ENCODE data around the gene CKS1B. TPM values are rescaled to one million over a fixed set of nuclear protein-coding genes. Genes with fewer than 3 reads are reported as not detected.

CKS1B gene
- total RNA-seq, 1 donor: 23.2 TPM

DNA sequence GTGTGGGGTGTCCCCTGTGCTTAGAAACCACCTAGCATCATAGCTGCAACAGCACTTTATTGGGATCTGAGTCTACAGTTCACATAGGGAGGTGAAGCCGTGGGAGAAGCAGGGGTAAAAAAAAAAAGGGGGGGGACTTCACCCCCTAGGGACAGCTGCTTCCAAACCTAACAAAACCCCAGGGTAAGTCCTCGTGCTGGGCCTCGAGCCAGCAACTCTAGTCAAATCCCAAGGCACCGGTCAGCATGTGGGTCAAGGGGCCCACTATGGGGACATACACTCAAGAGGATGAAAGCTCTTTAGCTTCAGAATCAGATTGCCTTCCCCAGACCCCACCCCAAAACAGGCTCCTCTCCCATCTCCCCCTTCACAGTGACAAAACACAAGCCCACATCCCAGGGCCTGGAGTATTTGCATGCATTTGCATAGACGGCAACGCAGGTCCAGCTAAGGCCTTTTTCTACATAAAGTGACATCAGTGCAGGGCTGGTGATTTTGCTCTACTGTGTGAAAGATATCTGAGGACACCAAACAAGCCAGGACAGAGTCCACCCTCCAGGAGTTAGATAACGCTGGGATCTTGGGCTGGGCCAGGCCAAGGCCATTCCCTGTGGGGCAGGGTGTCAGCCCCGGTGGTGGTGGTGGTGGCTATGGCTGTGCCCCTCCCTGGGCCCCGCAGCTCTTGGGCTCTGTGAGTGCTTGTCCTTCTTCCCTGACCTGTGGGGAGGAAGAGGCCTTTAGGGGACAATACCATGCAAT lies 29.9 kb upstream of the CKS1B start:
- Histone ChIP-seq H3K36me3 (ENCODE audit: insufficient read depth, low read length) (no peaks in the 10 kb centered on the region), H3K79me2 (ENCODE audit: insufficient read depth, low read length) (no peaks in the 10 kb centered on the region), H3K4me3 (ENCODE audit: insufficient read depth, low read length) (no peak overlapping the region), H3K4me1 (ENCODE audit: insufficient read depth, low read length) (no peaks in the 10 kb centered on the region), H3K27ac (ENCODE audit: low read depth, low read length) (no peak overlapping the region), H3K4me2 (ENCODE audit: insufficient read depth, low read length) (no peak overlapping the region), H2AFZ (ENCODE audit: low read length) (no peak overlapping the region), H3K9me3 (ENCODE audit: low read depth, low read length) (no peaks in the 10 kb centered on the region), H3K27me3 (ENCODE audit: insufficient read depth, low read length) (no peaks in the 10 kb centered on the region), H4K20me1 (ENCODE audit: insufficient read depth, low read length) (no peaks in the 10 kb centered on the region)
- peak; percentile 31 for DNase-seq (ENCODE audit: insufficient read length, low spot score, missing footprints)
- TF ChIP-seq, protein P1, sequence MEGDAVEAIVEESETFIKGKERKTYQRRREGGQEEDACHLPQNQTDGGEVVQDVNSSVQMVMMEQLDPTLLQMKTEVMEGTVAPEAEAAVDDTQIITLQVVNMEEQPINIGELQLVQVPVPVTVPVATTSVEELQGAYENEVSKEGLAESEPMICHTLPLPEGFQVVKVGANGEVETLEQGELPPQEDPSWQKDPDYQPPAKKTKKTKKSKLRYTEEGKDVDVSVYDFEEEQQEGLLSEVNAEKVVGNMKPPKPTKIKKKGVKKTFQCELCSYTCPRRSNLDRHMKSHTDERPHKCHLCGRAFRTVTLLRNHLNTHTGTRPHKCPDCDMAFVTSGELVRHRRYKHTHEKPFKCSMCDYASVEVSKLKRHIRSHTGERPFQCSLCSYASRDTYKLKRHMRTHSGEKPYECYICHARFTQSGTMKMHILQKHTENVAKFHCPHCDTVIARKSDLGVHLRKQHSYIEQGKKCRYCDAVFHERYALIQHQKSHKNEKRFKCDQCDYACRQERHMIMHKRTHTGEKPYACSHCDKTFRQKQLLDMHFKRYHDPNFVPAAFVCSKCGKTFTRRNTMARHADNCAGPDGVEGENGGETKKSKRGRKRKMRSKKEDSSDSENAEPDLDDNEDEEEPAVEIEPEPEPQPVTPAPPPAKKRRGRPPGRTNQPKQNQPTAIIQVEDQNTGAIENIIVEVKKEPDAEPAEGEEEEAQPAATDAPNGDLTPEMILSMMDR (IDR thresholded peaks at IDR 0.05; ENCODE audit: extremely low read depth, low read depth, low read length): no peak

DNA sequence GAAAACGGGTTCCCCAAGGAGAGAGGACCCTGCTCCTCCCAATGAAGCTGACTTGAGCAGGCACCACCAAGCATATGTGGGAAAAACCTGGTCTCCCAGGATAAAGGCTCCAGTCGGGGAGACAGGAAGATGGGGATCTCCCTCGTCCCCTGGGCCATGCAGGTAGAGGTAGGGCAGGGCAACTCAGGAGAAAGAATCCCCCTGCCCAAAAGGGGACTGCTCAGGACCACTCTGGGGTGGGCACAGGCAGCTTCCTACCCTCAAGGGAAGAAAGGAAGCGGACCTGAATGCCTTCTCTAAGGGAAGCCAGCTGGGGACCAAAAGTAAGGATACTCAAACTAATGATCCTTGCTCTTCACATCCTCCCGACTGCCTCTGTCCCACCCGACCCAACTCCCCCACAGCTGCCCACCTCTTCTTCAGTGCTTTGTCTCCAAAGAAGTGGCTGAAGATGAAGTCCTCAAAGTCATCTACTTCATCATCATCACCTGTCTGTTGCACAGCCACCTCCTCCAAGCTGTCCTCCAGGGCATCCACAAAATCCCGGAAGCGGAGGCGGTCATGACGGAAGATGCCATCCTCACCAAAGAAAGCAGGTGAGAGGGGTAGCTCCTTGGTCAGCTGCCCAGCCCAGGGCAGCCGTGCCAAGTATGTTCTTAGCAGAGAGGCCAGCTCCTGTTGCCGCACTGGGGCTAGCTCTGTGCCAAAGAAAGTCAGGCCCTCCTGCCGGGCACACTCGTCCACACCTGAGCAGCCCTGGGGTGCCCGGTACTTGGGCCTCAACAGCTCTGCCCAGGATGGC lies 29.1 kb upstream of the CKS1B start:
- no peaks in the 10 kb centered on the region for H3K79me2 ChIP-seq (ENCODE audit: insufficient read depth, low read length)
- no peak overlapping the region for H3K27ac ChIP-seq (ENCODE audit: low read depth, low read length)
- no peaks in the 10 kb centered on the region for H3K36me3 ChIP-seq (ENCODE audit: insufficient read depth, low read length)
- H4K20me1 ChIP-seq (ENCODE audit: insufficient read depth, low read length): no peaks in the 10 kb centered on the region
- DNase-seq (ENCODE audit: insufficient read length, low spot score, missing footprints): peak; percentile 50
- no peak overlapping the region for H2AFZ ChIP-seq (ENCODE audit: low read length)
- no peaks in the 10 kb centered on the region for H3K4me1 ChIP-seq (ENCODE audit: insufficient read depth, low read length)
- H3K27me3 ChIP-seq (ENCODE audit: insufficient read depth, low read length): no peaks in the 10 kb centered on the region
- no peaks in the 10 kb centered on the region for H3K9me3 ChIP-seq (ENCODE audit: low read depth, low read length)
- no peak overlapping the region for H3K4me3 ChIP-seq (ENCODE audit: insufficient read depth, low read length)
- H3K4me2 ChIP-seq (ENCODE audit: insufficient read depth, low read length): no peak overlapping the region
- TF ChIP-seq, protein P1 (IDR thresholded peaks at IDR 0.05; ENCODE audit: extremely low read depth, low read depth, low read length): no peak

DNA sequence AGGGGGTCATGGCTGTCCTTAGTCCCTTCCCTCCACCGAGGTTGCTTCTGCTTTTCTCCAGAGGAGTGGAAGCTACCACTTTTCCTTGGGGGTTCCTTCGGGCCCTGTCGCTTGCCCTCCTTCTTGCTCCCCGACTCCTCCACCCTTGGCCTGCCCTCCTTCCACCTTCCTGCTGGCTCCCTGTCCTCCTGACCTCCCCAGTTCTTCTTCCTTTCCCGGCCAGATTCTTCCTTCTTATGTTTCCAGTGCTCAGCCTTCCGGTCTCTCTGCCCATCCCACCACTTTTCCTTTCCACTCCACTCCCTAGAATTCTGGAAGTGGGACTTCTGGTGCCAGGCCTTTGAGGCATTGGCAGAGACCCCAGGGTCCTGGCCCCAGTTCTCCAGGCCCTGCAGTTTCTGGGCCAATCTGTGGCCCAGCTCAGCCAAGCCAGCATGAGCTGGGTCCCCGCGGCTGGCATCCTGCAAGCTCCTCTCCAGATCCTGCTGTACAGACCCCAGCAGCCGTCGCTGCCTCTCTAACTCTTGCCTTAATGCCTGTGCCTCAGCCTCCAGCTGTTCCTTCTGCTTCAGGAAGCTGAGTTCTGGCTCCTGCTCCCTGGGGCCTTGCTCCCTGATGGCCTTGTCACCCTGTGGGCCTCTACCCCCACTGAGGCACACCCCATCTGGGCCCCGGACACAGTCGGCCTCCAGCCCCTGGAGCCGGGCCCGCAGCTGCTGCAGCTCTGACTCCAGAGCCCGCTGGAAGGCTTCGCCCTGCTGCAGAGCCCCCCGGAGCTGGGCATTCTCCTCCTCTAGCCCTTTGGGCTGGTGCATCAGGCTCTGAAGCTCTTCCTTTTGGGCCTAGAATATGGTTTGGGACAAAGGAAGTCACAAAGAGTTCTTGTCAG lies 28.3 kb upstream of the CKS1B start:
- H3K4me2 ChIP-seq (ENCODE audit: insufficient read depth, low read length): no peak overlapping the region
- H4K20me1 ChIP-seq (ENCODE audit: insufficient read depth, low read length): no peaks in the 10 kb centered on the region
- no peaks in the 10 kb centered on the region for H3K9me3 ChIP-seq (ENCODE audit: low read depth, low read length)
- no peaks in the 10 kb centered on the region for H3K27me3 ChIP-seq (ENCODE audit: insufficient read depth, low read length)
- no peak for DNase-seq (ENCODE audit: insufficient read length, low spot score, missing footprints)
- no peak overlapping the region for H3K27ac ChIP-seq (ENCODE audit: low read depth, low read length)
- no peaks in the 10 kb centered on the region for H3K79me2 ChIP-seq (ENCODE audit: insufficient read depth, low read length)
- no peak overlapping the region for H3K4me3 ChIP-seq (ENCODE audit: insufficient read depth, low read length)
- TF ChIP-seq, protein P1 (IDR thresholded peaks at IDR 0.05; ENCODE audit: extremely low read depth, low read depth, low read length): no peak
- H3K36me3 ChIP-seq (ENCODE audit: insufficient read depth, low read length): no peaks in the 10 kb centered on the region
- H3K4me1 ChIP-seq (ENCODE audit: insufficient read depth, low read length): no peaks in the 10 kb centered on the region
- no peak overlapping the region for H2AFZ ChIP-seq (ENCODE audit: low read length)
